Measurements from ENCODE around the gene RET.

RET gene

GRCh38 chr10:43156590-43157341 is 79.9 kb downstream of the RET start:
- Histone ChIP-seq H3K4me3 (ENCODE audit: low read depth, low read length) (no peak overlapping the region), H3K4me1 (ENCODE audit: control insufficient read depth, insufficient read depth, low read length) (0 out of 2 replicates have a peak, but pooled peaks cover 3% of the 10 kb centered on the region), H3K9me3 (ENCODE audit: control insufficient read depth, insufficient read depth, low read depth, low read length) (no peaks in the 10 kb centered on the region), H3K36me3 (ENCODE audit: control insufficient read depth in 2 of 2, insufficient read depth in 1 of 2, low read length in 2 of 2) (peaks cover 0 to 6% of the 10 kb centered on the region in 2 experiments; a peak in 1 of 3 replicates), H3K27ac (ENCODE audit: extremely low read depth, low read depth, low read length) (no peak overlapping the region)
- no peak for TF ChIP-seq ZNF561 (tag by site-specific recombination; IDR thresholded peaks at IDR 0.05; ENCODE audit: borderline replicate concordance)
- TF ChIP-seq ZNF112 (tag by site-specific recombination; IDR thresholded peaks at IDR 0.05): no peak
- no peak for TF ChIP-seq ZNF521 (tag by site-specific recombination; IDR thresholded peaks at IDR 0.05)
- TF ChIP-seq GLI4 (tag by site-specific recombination; IDR thresholded peaks at IDR 0.05): no peak
- no peak for TF ChIP-seq ZNF23 (tag by site-specific recombination; IDR thresholded peaks at IDR 0.05; ENCODE audit: borderline replicate concordance)
- no peak for TF ChIP-seq ZNF544 (tag by site-specific recombination; IDR thresholded peaks at IDR 0.05)
- no peak for TF ChIP-seq ZEB2 (tag by site-specific recombination; IDR thresholded peaks at IDR 0.05)
- TF ChIP-seq PRDM4 (tag by site-specific recombination; IDR thresholded peaks at IDR 0.05): no peak
- no peak for TF ChIP-seq PBX3 (CRISPR knock-in tag; IDR thresholded peaks at IDR 0.05)
- no peak for TF ChIP-seq ZNF221 (tag by site-specific recombination; IDR thresholded peaks at IDR 0.05; ENCODE audit: borderline replicate concordance)
- TF ChIP-seq ZFP69B (tag by site-specific recombination; IDR thresholded peaks at IDR 0.05): no peak
- no peak for TF ChIP-seq ZNF280C (tag by site-specific recombination; IDR thresholded peaks at IDR 0.05)
- no peak for TF ChIP-seq ELK4 (IDR thresholded peaks at IDR 0.05; ENCODE audit: borderline replicate concordance, low read depth, low read length)
- no peak for TF ChIP-seq TSHZ1 (tag by site-specific recombination; IDR thresholded peaks at IDR 0.05; ENCODE audit: borderline replicate concordance)
- no peak for TF ChIP-seq ZNF341 (tag by site-specific recombination; IDR thresholded peaks at IDR 0.05; ENCODE audit: low read depth)
- TF ChIP-seq PATZ1 (tag by site-specific recombination; IDR thresholded peaks at IDR 0.05): no peak
- TF ChIP-seq SCRT2 (tag by site-specific recombination; IDR thresholded peaks at IDR 0.05): no peak
- TF ChIP-seq ZSCAN18 (tag by site-specific recombination; IDR thresholded peaks at IDR 0.05): no peak
- TF ChIP-seq ZNF488 (tag by site-specific recombination; IDR thresholded peaks at IDR 0.05): no peak
- ChIA-PET POLR2A (no interaction called here), CTCF (no interaction called here)

Data from HEK293 (cell line).